T-helper 2 cell treated with Interferon-gamma antibody and Interleukin-4, amounts not matched to agents 5 μg/mL and 100 μg/mL, for 36 hours (primary cell): ENCODE measurements around the gene GLS.
"Not testable (repeated sequence)": the region's sequence is repeated elsewhere in the genome, so short reads cannot be mapped to it uniquely, and the experiment has no call there.

Source experiments
- DNase-seq: peaks from one replicate; pipeline ENCODE4 v3.0.0; 2021; ENCODE audit warnings: low spot score
- H3K27ac Mint-ChIP-seq: one replicate; pipeline ENCODE4 v1.8.0; 2021; ENCODE audit warnings: mild to moderate bottlenecking, mixed read lengths
- H3K27me3 Mint-ChIP-seq: one replicate; pipeline ENCODE4 v1.8.0; 2021; ENCODE audit warnings: low read depth, mixed read lengths
- H3K36me3 Mint-ChIP-seq: one replicate; pipeline ENCODE4 v1.8.0; 2021; ENCODE audit warnings: low read depth, mixed read lengths
- H3K4me1 Mint-ChIP-seq: one replicate; pipeline ENCODE4 v1.8.0; 2021; ENCODE audit warnings: low read depth, mixed read lengths
- H3K4me3 Mint-ChIP-seq: one replicate; pipeline ENCODE4 v1.8.0; 2022; ENCODE audit warnings: mild to moderate bottlenecking, moderate library complexity, mixed read lengths
- H3K9me3 Mint-ChIP-seq: one replicate; pipeline ENCODE4 v1.8.0; 2021; ENCODE audit warnings: mixed read lengths

The GLS gene

GRCh38 chr2:190846746-190847145 is 33.9 kb upstream of the GLS start:
- Mint-ChIP-seq H3K36me3 (no peaks in the 10 kb centered on the region), H3K4me3 (no peak overlapping the region), H3K9me3 (no peaks in the 10 kb centered on the region), H3K27ac (no peak overlapping the region), H3K27me3 (no peaks in the 10 kb centered on the region), H3K4me1 (peaks cover 10% of the 10 kb centered on the region)
- peak; percentile 9 for DNase-seq

- H3K4me1 Mint-ChIP-seq, result peaks cover 10% of the 10 kb centered on the region
- no peaks in the 10 kb centered on the region for H3K36me3 Mint-ChIP-seq
- H3K27me3 Mint-ChIP-seq, result no peaks in the 10 kb centered on the region
- no peak overlapping the region for H3K4me3 Mint-ChIP-seq
- H3K9me3 Mint-ChIP-seq, result no peaks in the 10 kb centered on the region
- no peak for DNase-seq
- no peak overlapping the region for H3K27ac Mint-ChIP-seq
These were observed 33.0 kb upstream of the GLS start for GRCh38 chr2:190847504-190848081.

DNA sequence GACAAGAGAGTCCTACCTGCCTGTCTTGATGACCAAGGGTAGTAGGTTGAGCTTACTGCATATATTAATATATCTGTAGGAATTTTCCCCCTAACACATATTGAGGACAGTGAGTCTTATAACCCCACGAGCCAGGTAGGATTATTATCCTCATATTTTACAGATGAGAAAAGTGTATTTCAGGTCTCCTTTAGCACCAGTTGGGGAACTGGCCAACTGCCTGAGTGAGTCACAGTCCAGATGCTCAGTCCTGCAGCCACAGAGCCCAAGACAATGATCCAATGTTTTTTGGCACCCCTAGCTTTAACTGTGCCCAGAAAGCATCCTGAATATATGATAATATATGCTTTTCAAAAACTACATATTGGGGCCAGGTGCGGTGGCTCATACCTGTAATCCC is 30.8 kb upstream of the GLS start:
- no peaks in the 10 kb centered on the region for H3K9me3 Mint-ChIP-seq
- H3K4me3 Mint-ChIP-seq, result no peak overlapping the region
- H3K27ac Mint-ChIP-seq, result no peak overlapping the region
- no peaks in the 10 kb centered on the region for H3K27me3 Mint-ChIP-seq
- no peak for DNase-seq
- peaks cover 1% of the 10 kb centered on the region for H3K4me1 Mint-ChIP-seq
- H3K36me3 Mint-ChIP-seq, result no peaks in the 10 kb centered on the region

DNA sequence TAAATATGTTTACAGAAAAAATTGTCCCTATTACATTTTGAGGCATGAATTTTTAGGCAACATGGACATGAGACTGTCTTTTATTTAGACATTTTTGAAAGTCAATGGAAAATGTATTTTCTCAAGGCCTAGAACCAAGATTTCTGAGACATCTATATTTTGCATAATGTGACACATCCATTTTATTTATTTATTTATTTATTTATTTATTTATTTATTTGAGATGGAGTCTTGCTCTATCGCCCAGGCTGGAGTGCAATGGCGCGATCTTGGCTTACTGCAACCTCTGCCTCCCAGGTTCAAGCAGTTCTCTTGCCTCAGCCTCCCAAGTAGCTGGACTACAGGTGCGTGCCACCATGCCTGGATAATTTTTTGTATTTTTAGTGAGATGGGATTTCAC is 27.6 kb upstream of the GLS start:
- H3K4me1 Mint-ChIP-seq, H3K36me3 Mint-ChIP-seq, H3K4me3 Mint-ChIP-seq, H3K9me3 Mint-ChIP-seq, H3K27me3 Mint-ChIP-seq, DNase-seq, H3K27ac Mint-ChIP-seq: not testable (repeated sequence)

- Mint-ChIP-seq H3K4me1 (peaks cover 1% of the 10 kb centered on the region), H3K27ac (no peak overlapping the region), H3K4me3 (no peak overlapping the region), H3K9me3 (no peaks in the 10 kb centered on the region), H3K36me3 (no peaks in the 10 kb centered on the region), H3K27me3 (no peaks in the 10 kb centered on the region)
- DNase-seq, result no peak
These were observed 26.9 kb upstream of the GLS start for GRCh38 chr2:190853531-190854383.

DNA sequence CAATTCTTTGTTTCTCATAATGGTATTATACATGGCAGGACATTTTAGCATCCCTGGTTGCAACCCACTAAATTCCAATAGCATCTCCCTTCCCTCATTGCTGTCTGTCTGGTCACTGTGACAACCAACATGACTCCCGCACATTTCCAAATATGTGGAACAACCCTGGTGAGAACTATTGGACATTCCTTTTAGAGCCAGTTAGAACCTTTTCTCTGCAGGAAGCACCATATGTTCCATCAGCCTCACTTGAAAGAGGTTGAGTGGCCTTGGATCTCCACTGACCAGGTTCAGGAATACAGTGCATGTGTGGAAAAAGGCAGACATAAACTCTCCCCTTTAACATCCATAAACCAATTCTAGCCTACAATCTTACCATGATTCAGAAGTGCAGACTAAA is 25.9 kb upstream of the GLS start:
- no peaks in the 10 kb centered on the region for H3K27me3 Mint-ChIP-seq
- no peak for DNase-seq
- no peaks in the 10 kb centered on the region for H3K9me3 Mint-ChIP-seq
- H3K27ac Mint-ChIP-seq, result no peak overlapping the region
- H3K4me3 Mint-ChIP-seq, result no peak overlapping the region
- no peaks in the 10 kb centered on the region for H3K36me3 Mint-ChIP-seq
- no peaks in the 10 kb centered on the region for H3K4me1 Mint-ChIP-seq

- H3K9me3 Mint-ChIP-seq, result peaks cover 3% of the 10 kb centered on the region
- no peaks in the 10 kb centered on the region for H3K27me3 Mint-ChIP-seq
- DNase-seq, result no peak
- H3K36me3 Mint-ChIP-seq, result peaks cover 2% of the 10 kb centered on the region
- H3K4me1 Mint-ChIP-seq, result no peaks in the 10 kb centered on the region
- no peak overlapping the region for H3K27ac Mint-ChIP-seq
- H3K4me3 Mint-ChIP-seq, result no peak overlapping the region
These were observed 25.4 kb upstream of the GLS start for GRCh38 chr2:190855245-190855644.

DNA sequence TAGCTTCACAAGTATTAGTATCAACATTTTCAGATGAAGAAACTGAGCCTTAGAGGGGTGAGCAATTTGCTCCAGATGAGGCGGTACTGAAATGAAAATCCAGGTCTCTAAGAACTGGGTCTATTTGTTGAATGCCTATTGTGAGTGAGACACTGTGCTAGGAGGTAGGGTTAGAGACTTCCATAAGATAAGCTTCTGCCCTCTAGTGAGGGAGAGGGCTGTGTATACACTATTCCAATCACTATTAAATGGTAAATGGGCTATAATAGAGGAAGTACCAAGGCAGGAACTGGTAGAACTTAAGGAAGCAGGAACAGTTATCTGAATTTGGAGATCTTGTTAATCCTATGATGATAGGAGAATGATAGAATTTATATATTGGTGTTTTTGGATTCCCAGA is 23.6 kb upstream of the GLS start:
- no peaks in the 10 kb centered on the region for H3K27me3 Mint-ChIP-seq
- H3K36me3 Mint-ChIP-seq, result peaks cover 6% of the 10 kb centered on the region
- H3K9me3 Mint-ChIP-seq, result peaks cover 14% of the 10 kb centered on the region
- H3K27ac Mint-ChIP-seq, result no peak overlapping the region
- no peak overlapping the region for H3K4me3 Mint-ChIP-seq
- DNase-seq, result no peak
- H3K4me1 Mint-ChIP-seq, result no peaks in the 10 kb centered on the region

DNA sequence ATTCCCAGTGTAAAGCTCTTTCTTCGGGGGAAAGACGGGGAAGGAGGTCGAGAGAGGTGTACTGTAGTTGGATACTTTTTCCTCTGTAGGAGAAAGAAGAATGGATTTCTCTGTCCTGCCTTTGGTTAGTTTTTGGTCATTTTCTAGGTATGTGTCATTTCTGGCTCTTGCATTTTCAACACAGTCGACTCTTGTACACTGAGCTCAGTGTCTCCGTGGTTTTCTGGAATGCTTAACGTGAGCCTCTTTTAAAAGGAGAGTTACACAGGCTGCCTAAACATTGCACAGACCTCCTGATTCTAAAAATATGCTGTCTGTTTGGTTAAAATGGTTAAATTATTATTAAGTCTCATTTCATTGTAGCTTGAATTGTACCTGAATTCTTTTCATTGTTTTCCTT is 21.8 kb upstream of the GLS start:
- no peak for DNase-seq
- no peak overlapping the region for H3K4me3 Mint-ChIP-seq
- peaks cover 12% of the 10 kb centered on the region for H3K4me1 Mint-ChIP-seq
- no peak overlapping the region for H3K27ac Mint-ChIP-seq
- H3K27me3 Mint-ChIP-seq, result no peaks in the 10 kb centered on the region
- peaks cover 7% of the 10 kb centered on the region for H3K36me3 Mint-ChIP-seq
- H3K9me3 Mint-ChIP-seq, result peaks cover 24% of the 10 kb centered on the region

GRCh38 chr2:190859347-190860297 is 21.0 kb upstream of the GLS start:
- Mint-ChIP-seq H3K27me3 (no peaks in the 10 kb centered on the region), H3K27ac (no peak overlapping the region), H3K4me1 (peaks cover 15% of the 10 kb centered on the region), H3K9me3 (peaks cover 24% of the 10 kb centered on the region), H3K4me3 (no peak overlapping the region), H3K36me3 (peaks cover 7% of the 10 kb centered on the region)
- no peak for DNase-seq

DNA sequence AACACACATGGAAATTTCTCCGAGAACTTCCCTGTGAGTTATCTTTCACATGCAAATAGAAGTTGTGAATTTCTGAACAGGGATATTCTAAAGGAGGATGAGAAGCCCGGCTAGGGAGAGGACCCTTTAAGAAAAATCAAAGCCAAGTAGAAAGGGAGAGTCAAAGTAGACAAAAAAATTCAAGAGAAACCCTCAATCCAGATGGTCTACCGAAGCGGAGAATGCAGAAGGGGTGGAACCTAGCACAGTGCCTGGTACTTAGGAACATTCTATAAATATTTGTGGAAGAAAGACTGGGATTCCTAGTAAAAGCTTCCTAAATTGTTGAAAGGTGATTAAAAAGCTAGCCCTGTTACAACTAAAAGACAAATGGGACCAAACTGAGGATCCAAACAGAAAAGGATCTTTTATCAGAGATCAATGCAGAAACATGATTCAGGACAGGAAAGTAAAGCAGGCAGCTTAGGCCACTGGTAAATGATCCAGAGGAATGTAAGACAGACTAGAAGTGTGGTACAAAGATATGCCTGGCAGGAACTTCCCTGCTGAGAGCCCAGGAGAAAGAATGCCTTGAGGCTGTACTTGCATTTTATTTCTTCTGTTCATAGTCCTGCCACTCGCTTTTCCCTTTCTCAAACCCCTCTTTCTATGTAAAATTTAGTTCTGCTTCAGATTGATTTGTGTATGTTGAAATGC is 19.5 kb upstream of the GLS start:
- H3K9me3 Mint-ChIP-seq, result peaks cover 24% of the 10 kb centered on the region
- no peak for DNase-seq
- no peaks in the 10 kb centered on the region for H3K27me3 Mint-ChIP-seq
- H3K4me1 Mint-ChIP-seq, result peaks cover 15% of the 10 kb centered on the region
- H3K27ac Mint-ChIP-seq, result no peak overlapping the region
- no peak overlapping the region for H3K4me3 Mint-ChIP-seq
- H3K36me3 Mint-ChIP-seq, result peaks cover 7% of the 10 kb centered on the region

DNA sequence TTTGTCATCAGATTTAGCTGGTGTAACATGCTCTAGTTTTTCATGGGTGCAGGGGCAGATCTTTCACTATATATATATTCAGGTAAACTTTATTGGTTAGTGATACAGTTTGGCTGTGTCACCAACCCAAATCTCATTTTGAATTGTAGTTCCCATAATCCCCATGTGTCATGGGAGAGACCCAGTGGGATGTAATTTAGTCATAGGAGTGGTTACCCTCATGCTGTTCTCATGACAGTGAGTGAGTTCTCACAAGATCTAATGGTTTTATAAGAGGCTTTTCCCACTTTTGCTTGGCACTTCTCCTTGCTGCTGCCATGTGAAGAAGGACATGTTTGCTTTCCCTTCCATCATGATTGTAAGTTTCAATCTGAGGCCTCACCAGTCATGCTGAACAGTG is 18.5 kb upstream of the GLS start:
- not testable (repeated sequence) for H3K36me3 Mint-ChIP-seq, DNase-seq, H3K27me3 Mint-ChIP-seq, H3K27ac Mint-ChIP-seq, H3K4me3 Mint-ChIP-seq
- Mint-ChIP-seq H3K9me3 (peaks cover 24% of the 10 kb centered on the region), H3K4me1 (peaks cover 15% of the 10 kb centered on the region)

GRCh38 chr2:190862571-190862991 is 18.0 kb upstream of the GLS start:
- Mint-ChIP-seq H3K27me3 (no peaks in the 10 kb centered on the region), H3K36me3 (peaks cover 7% of the 10 kb centered on the region), H3K9me3 (peaks cover 24% of the 10 kb centered on the region), H3K27ac (no peak overlapping the region), H3K4me1 (peaks cover 15% of the 10 kb centered on the region), H3K4me3 (no peak overlapping the region)
- DNase-seq, result no peak
